GM21619 (cell line): ENCODE results near the gene RPL29.
A peak's percentile ranks its signal among the peaks of the same experiment; 100 is the strongest.
"Not testable (repeated sequence)": the region's sequence is repeated elsewhere in the genome, so short reads cannot be mapped to it uniquely, and the experiment has no call there.

Experiments used
- ATAC-seq: cut with Tn5 transposase; IDR thresholded peaks from one replicate; pipeline ENCODE4 v1.9.1; 2021; ENCODE audit not compliant: unreplicated experiment

The RPL29 gene

DNA sequence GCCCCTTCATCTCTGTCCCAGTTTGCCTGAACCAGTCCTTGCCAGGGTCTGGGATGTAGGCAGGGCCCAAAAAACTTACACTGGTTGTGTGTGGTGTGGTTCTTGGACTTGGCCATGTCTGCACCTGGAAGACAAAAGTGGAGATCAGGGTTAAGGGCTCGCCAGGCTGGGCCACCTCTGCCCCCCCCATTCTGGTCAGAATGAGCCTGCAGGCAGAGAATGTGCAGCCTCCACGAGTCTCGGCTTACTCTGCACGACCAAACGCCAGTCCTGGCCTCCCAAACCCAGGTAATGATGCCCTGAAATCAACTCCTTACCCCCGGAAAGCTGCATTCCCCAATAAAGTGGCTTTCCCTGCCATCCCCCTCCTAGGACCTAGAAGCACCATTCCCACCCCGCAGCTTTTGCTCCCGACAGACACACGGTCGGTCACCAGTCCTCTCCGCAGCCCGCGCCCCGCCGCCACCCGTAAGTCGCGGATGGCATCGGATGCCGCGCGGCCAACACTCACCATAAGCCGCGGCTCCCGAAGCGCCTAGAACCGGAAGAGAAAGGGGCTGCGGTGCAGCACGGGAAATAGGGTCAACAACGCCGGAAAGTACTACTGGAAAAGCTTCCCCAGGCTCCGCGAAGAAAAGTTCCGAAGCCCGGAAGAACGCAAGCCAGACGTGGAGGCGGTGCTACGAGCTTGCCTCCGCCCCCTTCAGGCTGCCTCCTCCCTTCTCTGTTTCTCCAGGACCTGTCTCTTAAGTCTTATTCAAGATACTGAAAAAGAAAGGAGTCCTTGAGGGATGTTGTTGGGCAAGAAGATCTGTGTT is at the start of gene RPL29:
Gene RPL29, minus strand, starts transcription at position 550 of the 818 bp plus-strand sequence. Its CDS starts 434 bp downstream, at position 116.
- ATAC-seq, result peak; percentile 94

DNA sequence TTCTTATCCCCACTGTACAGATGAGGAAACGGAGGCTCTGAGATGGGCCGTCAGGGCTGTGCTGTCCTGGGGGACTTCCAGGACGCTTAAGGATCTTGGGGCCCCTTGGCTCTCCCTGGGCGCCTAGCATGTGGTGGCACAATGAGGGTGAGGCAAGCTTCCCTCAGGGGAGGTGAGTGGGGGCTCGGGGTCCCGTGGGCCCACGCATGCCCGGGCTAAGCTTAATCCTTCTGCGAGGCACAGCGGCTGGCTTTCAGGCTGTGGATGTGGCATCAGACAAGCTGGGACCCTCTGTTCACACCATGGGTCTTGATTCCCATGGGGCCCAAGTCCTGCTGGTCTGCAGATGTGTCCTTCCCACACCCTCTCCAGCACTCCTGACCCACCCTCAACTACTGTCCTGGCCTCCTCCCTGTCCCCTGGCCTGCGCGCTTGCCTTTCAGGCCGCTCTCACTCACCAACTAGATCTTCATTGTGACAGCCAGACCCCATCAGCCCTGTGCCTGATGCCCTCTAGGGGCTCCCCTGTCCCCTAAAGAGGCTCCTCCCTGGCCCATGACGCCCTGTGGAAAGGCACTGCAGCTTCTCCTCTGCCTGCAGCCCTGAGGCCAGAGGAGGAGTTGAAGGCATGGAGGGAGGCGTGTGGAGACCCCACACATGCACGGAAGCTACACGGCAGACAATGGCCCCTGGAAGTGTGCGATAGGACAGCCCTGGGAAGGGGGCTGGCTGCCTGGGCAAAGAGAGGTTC is 49.3 kb upstream of the RPL29 start:
- ATAC-seq, result no peak

DNA sequence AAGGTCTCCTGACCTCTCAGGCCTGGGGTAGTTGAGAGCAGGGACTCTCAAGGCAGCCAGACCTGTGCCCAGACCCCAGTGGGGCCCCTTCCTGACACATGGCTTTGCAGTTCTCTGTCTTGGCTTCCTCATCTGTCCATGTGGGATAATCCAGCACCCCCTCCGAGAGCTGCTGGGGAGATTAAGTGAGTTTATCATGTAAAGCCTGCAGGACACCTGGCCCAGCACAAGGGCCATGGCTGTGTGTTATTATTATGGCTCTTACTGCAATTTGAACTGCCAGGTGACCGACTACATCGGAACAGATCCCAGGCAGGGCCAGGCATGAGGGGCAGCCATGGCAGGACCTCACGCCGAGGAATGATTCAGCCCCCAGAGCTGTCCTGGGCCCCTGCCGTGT is 48.1 kb upstream of the RPL29 start:
- no peak for ATAC-seq

DNA sequence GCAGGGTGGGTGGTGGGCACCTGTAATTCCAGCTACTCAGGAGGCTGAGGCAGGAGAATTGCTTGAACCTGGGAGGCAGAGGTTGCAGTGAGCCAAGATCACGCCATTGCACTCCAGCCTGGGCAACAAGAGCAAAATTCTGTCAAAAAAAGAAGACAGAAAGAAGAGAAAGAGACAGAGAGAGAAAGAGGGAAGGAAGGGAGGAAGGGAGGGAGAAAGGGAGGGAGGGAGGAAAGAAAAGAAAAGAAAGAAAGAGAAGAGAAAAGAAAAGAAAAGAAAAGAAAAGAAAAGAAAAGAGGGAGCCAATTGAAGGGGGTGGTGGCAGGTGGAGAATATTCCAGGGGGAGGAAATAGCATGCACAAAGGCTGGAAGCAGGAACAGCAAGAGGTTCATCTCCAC is 47.3 kb upstream of the RPL29 start:
- ATAC-seq, result not testable (repeated sequence)

DNA sequence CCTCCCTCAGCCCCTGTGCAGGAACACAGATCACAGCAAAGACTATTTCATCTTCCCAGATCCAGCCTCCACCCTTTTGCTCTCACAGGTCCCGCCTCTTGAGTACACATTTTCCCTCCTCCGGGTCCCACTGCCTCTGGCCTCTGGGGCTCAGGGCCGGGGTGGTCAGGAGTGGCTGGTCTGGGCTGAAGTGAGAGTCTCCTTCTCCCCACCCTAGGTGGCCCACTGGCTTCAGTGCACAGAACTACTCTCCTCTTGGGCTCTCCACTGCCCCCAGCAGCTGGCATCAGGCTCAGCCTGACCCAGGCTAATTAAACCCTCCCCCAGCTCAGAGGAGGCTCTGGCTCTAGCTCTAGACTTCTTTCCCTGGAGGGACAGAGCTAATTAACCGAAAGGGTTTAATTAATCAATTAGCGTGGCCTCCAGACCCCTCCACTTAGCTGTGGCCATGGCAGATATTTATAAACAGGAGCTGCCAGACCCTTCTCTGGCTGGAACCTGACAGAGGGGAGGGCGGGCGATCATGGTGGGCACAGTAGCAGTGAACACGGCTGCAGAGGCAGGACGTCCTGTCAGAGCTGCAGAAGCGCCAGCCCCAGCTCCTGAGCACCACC is 45.5 kb upstream of the RPL29 start:
- no peak for ATAC-seq

DNA sequence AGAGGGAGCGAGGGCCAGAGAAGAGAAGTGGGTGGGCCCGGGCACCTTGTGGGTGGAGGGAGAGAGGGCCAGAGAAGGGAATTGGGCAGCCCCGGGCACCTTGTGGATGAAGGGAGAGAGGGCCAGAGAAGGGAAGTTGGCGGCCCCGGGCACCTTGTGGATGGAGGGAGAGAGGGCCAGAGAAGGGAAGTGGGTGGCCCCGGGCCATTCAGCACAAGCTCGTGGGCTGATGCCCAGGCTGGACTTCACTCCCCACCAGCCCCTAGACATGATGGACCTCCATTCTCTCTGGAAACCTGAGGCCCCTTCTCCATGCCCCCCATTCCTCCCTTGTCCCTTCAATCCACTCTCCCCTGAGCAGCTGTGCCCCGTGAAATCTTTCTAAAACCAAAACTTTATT is 44.9 kb upstream of the RPL29 start:
- ATAC-seq, result no peak

DNA sequence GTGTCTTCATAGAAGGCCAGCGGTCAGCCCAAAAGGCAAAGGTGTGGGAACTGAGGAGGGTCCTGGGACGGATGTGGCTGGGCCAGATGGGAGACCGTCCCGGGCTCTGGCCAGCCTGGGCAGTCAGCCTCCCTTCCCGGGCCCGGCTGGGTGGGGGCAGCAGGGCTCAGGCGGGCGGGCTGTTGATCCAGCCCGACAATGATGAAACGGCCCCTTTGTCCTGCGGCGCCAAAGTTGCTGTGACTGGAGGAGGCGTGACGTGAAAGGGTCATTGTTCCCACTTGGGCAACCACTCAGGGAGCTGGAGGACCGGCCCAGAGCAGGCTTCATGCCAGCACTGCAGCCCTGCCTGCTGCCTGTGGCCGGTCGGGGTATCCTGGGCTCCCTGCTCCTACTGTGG is 44.2 kb upstream of the RPL29 start:
- ATAC-seq, result no peak

DNA sequence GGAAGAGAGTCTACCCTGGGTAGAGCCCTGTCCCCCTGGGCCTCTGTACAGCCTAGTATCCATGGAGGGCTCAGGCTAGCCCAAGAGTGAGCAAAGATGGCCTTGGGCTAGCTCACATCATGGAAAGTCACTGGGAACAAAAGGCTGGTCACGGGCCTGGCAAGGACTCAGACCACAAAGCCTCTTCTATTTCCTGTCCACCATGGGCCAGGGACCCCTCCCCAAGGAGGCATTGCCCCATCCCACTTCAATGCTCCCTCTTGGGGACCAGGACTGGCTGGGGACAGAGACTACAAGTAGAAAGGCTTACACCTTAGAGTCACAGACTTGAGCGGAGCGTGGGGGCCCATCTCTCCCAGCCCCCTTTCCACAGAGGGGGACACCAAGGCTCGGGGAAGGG is 43.7 kb upstream of the RPL29 start:
- no peak for ATAC-seq

DNA sequence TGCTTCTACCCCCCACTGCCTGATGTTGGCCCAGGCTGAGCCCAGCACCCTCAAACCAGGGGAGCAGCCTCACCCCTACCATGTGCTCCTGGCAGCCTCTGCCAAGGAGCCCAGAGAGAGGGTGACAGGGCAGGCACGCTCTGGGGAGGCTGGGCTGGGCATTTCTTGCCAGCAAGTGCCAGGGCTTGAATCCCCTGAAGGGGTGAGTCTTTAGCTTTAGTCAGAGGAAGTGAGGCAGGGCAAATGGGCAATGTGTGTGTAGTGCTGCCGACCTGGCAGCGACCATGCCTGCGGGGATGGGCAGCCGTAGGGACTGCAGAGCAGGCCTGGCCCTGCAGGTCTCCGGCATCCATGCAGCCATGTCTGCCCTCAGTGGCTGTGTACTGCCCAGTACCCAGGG is 42.5 kb upstream of the RPL29 start:
- ATAC-seq, result no peak

DNA sequence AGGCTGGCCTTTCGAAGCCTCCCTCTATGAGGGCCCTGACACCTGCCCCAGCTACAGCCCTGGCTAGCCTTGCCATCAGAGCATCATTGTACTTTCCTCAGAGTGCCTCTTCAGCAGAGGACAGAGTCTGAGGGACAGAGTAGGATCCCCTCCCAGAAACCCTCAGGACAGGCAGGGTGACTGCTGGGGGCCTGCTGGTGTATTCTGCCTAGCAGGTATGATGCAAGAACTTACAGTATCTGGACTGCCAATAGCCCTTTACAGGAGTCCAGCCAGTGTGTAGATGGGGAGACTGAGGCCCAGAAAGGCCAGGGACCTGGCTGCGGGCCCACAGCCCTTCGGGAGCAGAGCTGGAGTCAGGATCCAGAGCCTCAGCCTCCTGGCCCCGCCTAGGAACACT is 41.6 kb upstream of the RPL29 start:
- no peak for ATAC-seq

DNA sequence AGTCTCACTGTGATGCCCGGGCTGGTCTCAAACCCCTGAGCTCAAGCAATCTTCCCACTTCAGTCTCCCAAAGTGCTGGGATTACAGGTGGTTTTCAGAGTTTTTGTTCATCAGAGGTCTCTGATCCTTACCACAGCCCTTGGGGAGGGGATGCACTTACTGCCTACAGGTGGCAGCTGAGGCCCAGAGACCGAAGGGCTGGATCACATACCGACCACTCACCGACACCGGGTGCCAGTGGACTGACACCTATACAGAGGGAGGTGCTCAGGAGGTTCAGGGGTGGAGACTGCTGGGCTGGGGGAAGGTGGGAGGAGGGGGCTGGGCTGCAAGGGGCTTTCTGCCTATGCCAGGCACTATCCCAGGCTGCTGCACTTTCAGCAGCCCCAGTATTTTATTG is 41.1 kb upstream of the RPL29 start:
- no peak for ATAC-seq

DNA sequence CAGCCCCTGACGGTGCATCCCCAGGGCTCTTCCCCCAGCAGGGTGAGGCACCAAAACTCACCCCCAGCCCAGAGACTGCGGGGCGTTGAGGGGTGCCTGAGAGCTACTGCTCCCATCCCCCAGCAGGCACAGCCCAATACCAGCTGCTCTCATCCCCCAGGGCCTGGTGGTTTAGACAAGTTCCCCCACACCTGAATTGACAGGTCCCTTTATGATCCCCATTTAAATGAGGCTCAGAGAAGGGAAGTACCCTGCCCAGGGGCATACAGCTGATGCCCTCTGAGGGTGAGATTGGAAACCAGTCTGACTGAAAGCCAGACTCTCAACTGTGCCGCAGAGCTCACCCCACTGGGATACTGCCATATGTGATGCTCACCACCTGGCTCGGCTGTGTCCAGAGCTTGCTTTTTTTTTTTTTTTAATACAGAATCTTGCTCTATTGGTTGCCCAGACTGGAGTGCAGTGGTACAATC is 40.6 kb upstream of the RPL29 start:
- ATAC-seq, result peak; percentile 72

DNA sequence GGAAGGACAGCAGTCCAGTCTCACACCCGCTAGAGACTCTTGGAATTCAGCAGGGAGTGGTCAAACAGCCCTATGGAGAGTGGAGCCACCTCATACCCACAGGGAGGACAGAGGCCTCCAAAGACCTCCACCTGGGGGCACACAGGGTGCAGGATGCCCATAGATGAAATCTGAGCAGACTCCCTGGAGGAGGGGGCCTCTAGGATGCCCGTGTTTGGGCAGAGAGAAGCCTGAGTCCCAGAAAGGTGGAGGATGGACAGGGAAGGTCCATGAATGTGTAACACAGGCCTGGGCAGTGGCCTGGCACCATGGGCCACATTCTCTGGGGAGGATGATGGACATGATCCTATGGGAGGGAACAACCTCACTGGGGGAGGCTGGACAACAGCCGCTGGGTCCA is 39.0 kb upstream of the RPL29 start:
- no peak for ATAC-seq

DNA sequence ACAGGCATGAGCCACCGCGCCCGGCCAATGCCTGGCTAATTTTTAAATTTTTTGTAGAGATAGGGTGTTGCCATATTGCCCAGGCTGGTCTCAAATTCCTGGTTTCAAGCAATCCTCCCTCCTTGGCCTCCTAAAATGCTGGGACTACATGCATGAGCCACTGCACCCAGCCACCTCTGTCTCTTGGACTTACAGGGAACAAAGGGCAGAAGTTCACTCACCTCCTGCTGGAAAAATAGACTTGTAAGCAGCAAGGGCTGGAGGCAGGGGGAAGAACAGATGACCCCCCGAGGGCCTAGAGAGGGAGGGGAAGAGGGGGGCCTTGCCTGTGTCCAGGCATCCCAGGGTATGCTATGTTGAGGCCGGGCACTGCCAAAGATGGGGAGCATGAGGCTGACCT is 38.5 kb upstream of the RPL29 start:
- no peak for ATAC-seq

DNA sequence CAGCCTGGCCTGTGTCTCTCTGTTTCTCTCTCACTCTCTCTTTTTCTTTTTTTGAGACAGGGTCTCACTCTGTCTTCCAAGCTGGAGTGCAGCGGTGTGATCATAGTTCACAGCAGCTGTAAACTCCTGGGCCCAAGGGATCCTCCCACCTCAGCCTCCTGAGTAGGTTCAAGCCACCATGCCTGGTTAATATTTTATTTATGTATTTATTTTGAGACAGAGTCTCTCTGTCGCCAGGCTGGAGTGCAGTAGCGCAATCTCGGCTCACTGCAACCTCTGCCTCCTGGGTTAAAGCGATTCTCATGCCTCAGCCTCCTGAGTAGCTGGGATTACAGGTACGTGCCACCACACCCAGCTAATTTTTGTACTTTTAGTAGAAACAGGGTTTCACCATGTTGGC is 38.1 kb upstream of the RPL29 start:
- not testable (repeated sequence) for ATAC-seq

DNA sequence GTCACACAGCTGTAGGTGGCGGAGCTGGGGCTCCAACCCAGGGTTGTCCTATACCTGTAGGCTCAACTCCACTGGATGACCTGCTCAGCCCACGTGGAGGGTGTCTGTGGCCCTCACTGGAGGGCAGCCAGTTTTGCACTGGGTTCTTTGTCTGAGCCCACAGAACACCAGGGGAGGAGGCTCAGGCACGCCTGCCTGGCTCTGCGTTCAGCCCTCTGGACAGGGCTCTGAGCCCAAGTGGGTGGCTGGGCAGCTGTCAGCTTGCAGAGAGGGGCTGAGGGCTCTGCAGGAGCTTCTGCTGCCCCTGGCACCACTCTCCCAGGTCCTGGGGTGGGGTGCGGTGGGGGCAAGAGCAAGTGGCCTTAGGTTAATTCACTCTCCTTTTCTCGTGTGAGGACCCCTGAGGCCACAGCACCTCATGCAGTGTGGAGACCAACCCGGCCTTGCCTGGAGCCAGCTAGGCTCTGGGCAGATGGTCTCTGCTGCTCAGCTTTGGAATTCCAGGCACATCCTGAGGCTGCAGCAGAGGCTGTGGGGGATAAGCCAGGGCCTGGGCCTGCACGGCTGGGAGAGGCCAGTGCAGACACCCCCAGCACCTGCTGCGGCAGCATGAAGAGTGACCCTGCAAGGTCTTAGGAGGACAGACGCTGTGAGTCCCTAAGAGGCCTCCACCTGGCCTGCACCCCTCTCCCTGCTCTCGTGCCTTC is 37.2 kb upstream of the RPL29 start:
- no peak for ATAC-seq

DNA sequence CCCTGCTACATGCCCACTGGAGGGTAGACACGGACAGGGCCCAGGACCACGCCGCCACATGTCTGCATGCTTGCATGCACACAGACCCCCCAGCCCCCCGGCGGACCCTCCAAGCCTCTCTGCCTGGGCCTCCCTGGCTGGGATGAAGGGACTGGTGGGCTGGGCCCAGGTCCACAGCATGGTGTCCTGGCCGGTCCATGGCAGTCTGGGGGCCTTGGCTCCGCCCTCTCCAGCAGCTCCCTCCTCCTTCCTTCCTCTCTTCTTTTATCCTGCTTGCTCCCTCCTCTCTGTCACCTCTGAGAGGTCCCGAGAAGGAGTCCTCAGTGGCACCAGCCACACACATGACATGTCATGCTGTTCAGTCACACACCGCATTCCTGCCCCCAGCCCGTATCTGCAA is 36.2 kb upstream of the RPL29 start:
- ATAC-seq, result no peak

DNA sequence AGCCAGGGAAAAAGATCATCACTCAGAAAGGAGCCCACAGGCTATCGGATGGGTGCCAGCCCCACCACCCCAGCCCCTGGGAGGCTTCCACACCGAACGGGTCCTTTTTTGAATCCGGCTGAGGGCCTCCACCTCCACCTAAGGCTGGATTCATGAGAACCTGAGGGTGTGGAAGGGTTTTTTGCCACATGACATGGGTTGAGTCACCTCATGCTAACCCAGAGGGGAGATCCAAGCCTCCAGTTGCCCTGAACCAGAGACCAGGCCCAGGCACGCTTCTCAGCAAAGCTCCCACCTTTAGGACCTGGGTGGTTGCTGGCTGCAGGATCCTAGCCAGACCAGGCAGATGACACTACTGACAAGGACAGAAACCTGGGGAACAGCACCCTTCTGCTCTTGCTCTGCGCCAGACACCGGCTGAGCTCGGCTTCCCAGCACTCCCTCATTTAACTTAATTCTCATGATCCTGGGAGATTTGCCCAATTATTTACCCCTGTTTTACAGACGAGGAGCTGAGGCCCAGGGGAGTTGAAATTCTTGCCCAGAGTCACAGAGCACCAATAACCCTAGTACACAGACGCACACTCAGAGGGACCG is 35.1 kb upstream of the RPL29 start:
- ATAC-seq, result no peak

DNA sequence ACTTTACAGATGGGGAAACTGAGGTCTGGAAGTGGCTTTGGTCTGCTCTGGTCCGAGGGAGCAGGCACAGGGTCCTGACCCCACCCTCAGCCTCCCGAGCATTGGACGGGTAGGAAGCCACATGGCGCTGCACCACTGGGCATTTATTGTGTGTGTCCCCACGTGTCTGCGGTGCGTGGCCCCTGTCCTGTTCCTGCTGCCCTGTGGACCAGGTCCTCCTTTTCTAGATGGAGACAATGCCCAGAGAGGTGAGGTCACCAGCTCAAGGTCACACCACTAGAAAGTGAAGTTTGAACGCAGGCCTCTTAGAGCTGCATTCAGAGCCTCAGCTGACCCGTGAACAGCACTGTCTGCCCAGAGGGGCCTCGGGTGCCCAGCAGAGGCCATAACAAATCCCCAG is 33.8 kb upstream of the RPL29 start:
- no peak for ATAC-seq

DNA sequence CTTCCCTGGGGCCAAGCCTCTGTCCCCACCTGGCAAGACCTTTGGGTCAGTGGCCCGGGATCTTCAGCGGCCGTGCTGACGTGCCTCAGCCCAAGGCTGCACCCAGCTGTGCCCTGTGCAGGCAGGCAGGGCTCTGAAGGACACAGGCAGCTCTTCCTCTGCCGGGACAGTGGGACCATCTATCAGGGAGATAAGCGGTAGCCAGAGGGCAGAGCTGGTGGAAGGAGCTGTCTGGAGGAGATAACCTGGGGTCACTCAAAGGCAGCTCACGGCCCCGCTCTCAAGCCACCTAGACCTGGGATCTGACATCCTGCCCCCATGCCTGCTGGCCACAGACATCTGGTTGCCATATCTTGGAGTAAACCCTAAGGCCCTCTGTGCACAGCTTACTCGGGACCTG is 33.4 kb upstream of the RPL29 start:
- no peak for ATAC-seq

DNA sequence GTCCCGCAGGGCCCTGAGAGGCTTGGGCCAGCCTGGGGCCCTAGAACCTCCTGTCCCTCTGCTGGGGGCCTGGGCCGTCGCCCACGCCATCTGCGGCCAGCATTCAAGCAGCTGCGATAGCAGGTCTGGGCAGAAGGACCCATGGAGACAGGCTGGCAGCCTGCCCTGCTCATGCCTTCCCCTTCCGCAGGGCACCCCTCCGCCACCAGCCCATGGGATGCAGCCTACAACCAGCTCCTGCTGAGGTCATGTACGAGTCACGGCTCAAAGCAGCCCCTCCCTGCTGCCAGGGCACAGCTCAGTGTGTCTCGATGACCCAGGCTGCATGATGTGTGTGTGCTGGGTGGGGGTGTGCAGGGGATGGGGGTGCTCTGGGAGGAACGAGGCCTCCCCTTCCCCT is 32.9 kb upstream of the RPL29 start:
- no peak for ATAC-seq
